GM12878 (cell line): ENCODE results near the gene PPP1CC. TPM values are rescaled to one million over a fixed set of nuclear protein-coding genes. Genes with fewer than 3 reads are reported as not detected.

ENCODE experiments used
- ATAC-seq: fragments of 200-7000 bp; cut with Tn5 transposase; 3 replicates; pipeline ENCODE4 v1.9.1; 2020; ENCODE audit warnings: mild to moderate bottlenecking, moderate library complexity
- BruUV-seq: library from RNA; stranded (reverse); fragments of 400-500 nt; replicated peaks from 2 replicates; lab custom pipeline; 2021; lab: Mats Ljungman, UMichigan
- CTCF ChIA-PET: fragments of 300-600 bp; sonication (Branson Sonifier 250); formaldehyde crosslinking; extraction: SDS; loops from one replicate; lab custom pipeline; 2021; ENCODE audit warnings: inconsistent platforms; lab: Yijun Ruan, JAX
- POLR2A ChIA-PET: fragments of 350-600 bp; formaldehyde crosslinking; extraction: SDS; loops from one replicate; lab custom pipeline; 2021; ENCODE audit warnings: inconsistent platforms; lab: Charles Lee
- RAD21 ChIA-PET: fragments of 300-600 bp; sonication (Branson Sonifier 250); formaldehyde crosslinking; loops from one replicate; lab custom pipeline; 2023; ENCODE audit warnings: antibody characterized with exemption; ENCODE audit not compliant: unreplicated experiment; lab: Charles Lee
- SMC1A ChIA-PET: fragments of 300-600 bp; sonication (Branson Sonifier 250); formaldehyde crosslinking; loops from one replicate; lab custom pipeline; 2023; ENCODE audit not compliant: unreplicated experiment, uncharacterized antibody; lab: Charles Lee
- DNase-seq: peaks from one replicate; pipeline ENCODE4 v3.0.0-alpha.2; 2011; ENCODE audit warnings: low read depth, low spot score
- FAIRE-seq: peaks from 3 replicates; lab custom pipeline; 2011; peaks lifted over from hg19 to GRCh38; lab: Jason Lieb, UNC
- H2AFZ ChIP-seq: 2 replicates; pipeline ENCODE4 v1.6.0; 2011; ENCODE audit warnings: low read depth, low read length, control low read depth; ENCODE audit not compliant: control insufficient read depth
- H3K27ac ChIP-seq: 2 replicates; pipeline ENCODE4 v1.5.1; 2011; ENCODE audit warnings: control low read depth; ENCODE audit not compliant: control insufficient read depth, insufficient read depth
- H3K27me3 ChIP-seq, 2 experiments: replicated peaks in 1 of 2; 2 replicates each; pipeline versions ENCODE4 v1.6.0 to v1.6.1; 2011; ENCODE audit warnings: low read length in 1 of 2; ENCODE audit not compliant: control insufficient read depth in 2 of 2, insufficient read depth in 2 of 2
- H3K36me3 ChIP-seq, 2 experiments: 2 replicates each; pipeline ENCODE4 v1.5.1; 2011; ENCODE audit warnings: low read length in 1 of 2; ENCODE audit not compliant: control insufficient read depth in 2 of 2, insufficient read depth in 2 of 2
- H3K4me1 ChIP-seq: 2 replicates; pipeline ENCODE4 v1.6.1; 2011; ENCODE audit warnings: mild to moderate bottlenecking, low read length, moderate library complexity, mixed read lengths; ENCODE audit not compliant: control insufficient read depth, insufficient read depth
- H3K4me2 ChIP-seq: 2 replicates; pipeline ENCODE4 v1.6.0; 2011; ENCODE audit warnings: control low read depth; ENCODE audit not compliant: control insufficient read depth, insufficient read depth
- H3K4me3 ChIP-seq: fragments of 200-600 bp; sonication (generic); 2 replicates; pipeline ENCODE4 v1.5.1; 2016
- H3K79me2 ChIP-seq: 2 replicates; pipeline ENCODE4 v1.6.0; 2011; ENCODE audit warnings: low read length; ENCODE audit not compliant: control insufficient read depth, insufficient read depth
- H3K9ac ChIP-seq: 2 replicates; pipeline ENCODE4 v1.8.0; 2011; ENCODE audit warnings: low read length, control low read depth, mixed read lengths; ENCODE audit not compliant: control insufficient read depth, insufficient read depth
- H3K9me3 ChIP-seq: replicated peaks from 3 replicates; pipeline ENCODE4 v1.5.1; 2011; ENCODE audit warnings: mild to moderate bottlenecking, low read length; ENCODE audit not compliant: control insufficient read depth, insufficient read depth
- H4K20me1 ChIP-seq: 2 replicates; pipeline ENCODE4 v1.6.0; 2011; ENCODE audit not compliant: control insufficient read depth, insufficient read depth
- KDM1A ChIP-seq: fragments of 200-600 bp; sonication (generic); IDR thresholded peaks from 2 replicates; pipeline ENCODE4 v1.6.1; 2016; ENCODE audit warnings: borderline replicate concordance
- MLLT1 ChIP-seq: fragments of 450-650 bp; IDR thresholded peaks from 2 replicates; pipeline ENCODE4 v1.6.1; 2016; ENCODE audit warnings: mild to moderate bottlenecking
- NFXL1 ChIP-seq: fragments of 450-650 bp; IDR thresholded peaks from 2 replicates; pipeline ENCODE4 v1.6.1; 2017; ENCODE audit warnings: antibody characterized with exemption, mild to moderate bottlenecking, borderline replicate concordance
- NR2C2 ChIP-seq: IDR thresholded peaks from 2 replicates; pipeline ENCODE4 v1.6.1; 2011; ENCODE audit warnings: borderline replicate concordance, low read depth; ENCODE audit not compliant: control insufficient read depth, insufficient read length
- SUZ12 ChIP-seq: fragments of 200-600 bp; sonication (generic); IDR thresholded peaks from one replicate; pipeline ENCODE4 v1.6.1; 2018; ENCODE audit warnings: antibody characterized with exemption, mild to moderate bottlenecking; ENCODE audit not compliant: unreplicated experiment
- ZNF384 ChIP-seq: IDR thresholded peaks from 2 replicates; pipeline ENCODE4 v1.6.1; 2012; ENCODE audit warnings: low read depth, mild to moderate bottlenecking, low read length, improper control_type of control experiment, borderline replicate concordance
- WGBS: methylation state at CpG from one replicate; pipeline ENCODE4 v1.1.6; 2016; ENCODE audit warnings: low lambda C conversion rate; ENCODE audit not compliant: insufficient replicate concordance, insufficient coverage; ENCODE audit errors: missing lambda C conversion rate; 5-methylcytosine and 5-hydroxymethylcytosine counted together
- in situ Hi-C: fragments of 300-500 bp; cut with MboI; formaldehyde crosslinking; loops from 9 replicates; pipeline ENCODE4 v1.14.3; 2018; ENCODE audit warnings: mixed read lengths
- intact Hi-C: fragments of 100-400 bp; cut with micrococcal nuclease; formaldehyde crosslinking; loops from one replicate; pipeline ENCODE4 v1.14.2; 2022; ENCODE audit not compliant: unreplicated experiment
- polyA plus RNA-seq, 11 experiments: library from polyadenylated mRNA; depleted of rRNA in 4 of 11; unstranded in 6 of 11; stranded (reverse) in 5 of 11; fragments of >200 nt; fragmentation: Nextera tagmentation in 4 of 11; fragmentation: Illumina TruSeq in 1 of 11; extraction: Ambion mirVana in 4 of 11; extraction: Trizol in 1 of 11; gene quantifications; 1 replicate in 1 of 11; 2 replicates in 10 of 11; pipeline versions ENCODE4 v1.2.1 to v1.2.3, GENCODE V29; 2011 to 2016; ENCODE audit warnings: inconsistent platforms in 2 of 11, missing spikeins in 2 of 11, low read depth in 1 of 11
- total RNA-seq, 4 experiments: library from RNA; depleted of rRNA in 3 of 4; stranded (reverse); fragments of >200 nt in 3 of 4; fragmentation: Illumina TruSeq in 1 of 4; extraction: Trizol in 1 of 4; gene quantifications; 2 replicates each; pipeline versions ENCODE4 v1.2.1 to v1.2.3, GENCODE V29; 2013 to 2021

PPP1CC gene
- total and polyA plus RNA-seq, 10 of the 15 experiments (the other 5 are each of a cell fraction or from before 2014, with no cell fraction given) = 64.4 to 279 (median 157) TPM

- intact Hi-C loops (no loop called here), in situ Hi-C loops (no loop called here)
- Histone ChIP-seq H2AFZ (no peak overlapping the region), H3K4me2 (peak overlapping the region; percentile 92), H3K9ac (no peak overlapping the region; the same call in 1 of the 2 replicates), H3K4me1 (peaks cover 64% of the 10 kb centered on the region), H4K20me1 (no peaks in the 10 kb centered on the region), H3K4me3 (no peak overlapping the region), H3K79me2 (peaks cover 50% of the 10 kb centered on the region), H3K36me3 (peaks cover 9 to 26% of the 10 kb centered on the region in 2 experiments), H3K27ac (peak overlapping the region; percentile 69), H3K9me3 (peaks cover 3% of the 10 kb centered on the region; the same call in 1 of the 3 replicates), H3K27me3 (no peaks in the 10 kb centered on the region)
- 78% methylated on average over 12 of the region's 12 CpGs for WGBS
- ChIA-PET SMC1A (interaction anchor here (0.8 to 8.3 kb wide), 11 partner anchors 7 to 176 kb away, joined by 3 to 80 read pairs (median 4); no protein-coding TSS in a partner anchor), CTCF (interaction anchor here (0.7 to 2.2 kb wide), 8 partner anchors 9 to 73 kb away, joined by 3 to 7 read pairs (median 4); no protein-coding TSS in a partner anchor), POLR2A (interaction anchor here (1.0 to 4.9 kb wide), 8 partner anchors 8 to 104 kb away, joined by 3 to 78 read pairs (median 18); partner anchors contain the start of genes HVCN1 and TCTN1), RAD21 (interaction anchor here (0.9 to 5.1 kb wide), 9 partner anchors 10 to 59 kb away, joined by 3 to 42 read pairs (median 5); no protein-coding TSS in a partner anchor)
- DNase-seq (no peak), ATAC-seq (no peak), FAIRE-seq (no peak)
- no TSS peak for BruUV-seq
- TF ChIP-seq SUZ12 (no peak), NFXL1 (no peak), NR2C2 (no peak), MLLT1 (peak; percentile 45; the same call in 1 of the 2 replicates), KDM1A (no peak), ZNF384 (no peak)
Measured at GRCh38 chr12:110679201-110679600, 63.5 kb downstream of the PPP1CC start.
